Muscle layer of colon (tissue), 2 donors: ENCODE measurements around the gene PLAU.

Source experiments
- H3K27ac ChIP-seq: one replicate; pipeline ENCODE4 v1.7.0; 2013; ENCODE audit warnings: low read depth, mild to moderate bottlenecking, low read length, moderate library complexity
- H3K27me3 ChIP-seq, 2 donors: one replicate each; pipeline ENCODE4 v1.7.0; 2013; ENCODE audit warnings: low read length in 2 of 2, mild to moderate bottlenecking in 2 of 2; ENCODE audit not compliant: insufficient read depth in 2 of 2, control insufficient read depth in 1 of 2
- H3K36me3 ChIP-seq: one replicate; pipeline ENCODE4 v1.7.0; 2013; ENCODE audit warnings: mild to moderate bottlenecking, low read length; ENCODE audit not compliant: insufficient read depth
- H3K4me1 ChIP-seq: one replicate; pipeline ENCODE4 v1.7.0; 2013; ENCODE audit warnings: mild to moderate bottlenecking, low read length; ENCODE audit not compliant: insufficient read depth
- H3K4me3 ChIP-seq, 2 donors: one replicate each; pipeline ENCODE4 v1.7.0; 2013; ENCODE audit warnings: low read length in 2 of 2, low read depth in 1 of 2, mild to moderate bottlenecking in 1 of 2, moderate library complexity in 1 of 2
- H3K9ac ChIP-seq: one replicate; pipeline ENCODE4 v1.7.0; 2013; ENCODE audit warnings: low read length
- H3K9me3 ChIP-seq: one replicate; pipeline ENCODE4 v1.7.0; 2013; ENCODE audit warnings: mild to moderate bottlenecking, low read length
- donor health status: abdominal sarcoma.
- donor health status: Adenocarcinoma of cecum.

Gene PLAU

GRCh38 chr10:73871295-73872189, 39.4 kb upstream of the PLAU start:
- Histone ChIP-seq H3K27me3 (no peaks in the 10 kb centered on the region), H3K9ac (peak overlapping the region; percentile 31), H3K36me3 (peaks cover 33% of the 10 kb centered on the region), H3K4me3 (peak overlapping the region in 1 of 2 donors; percentile 77), H3K27ac (peak overlapping the region; percentile 43), H3K4me1 (peaks cover 66% of the 10 kb centered on the region), H3K9me3 (no peaks in the 10 kb centered on the region)

GRCh38 chr10:73872190-73872710, 38.7 kb upstream of the PLAU start:
- no peaks in the 10 kb centered on the region for H3K27me3 ChIP-seq
- peaks cover 59% of the 10 kb centered on the region for H3K4me1 ChIP-seq
- H3K36me3 ChIP-seq = peaks cover 33% of the 10 kb centered on the region
- peak overlapping the region; percentile 79 for H3K27ac ChIP-seq
- H3K9me3 ChIP-seq = no peaks in the 10 kb centered on the region
- H3K4me3 ChIP-seq = peak overlapping the region; percentile 76 to 77
- peak overlapping the region; percentile 31 for H3K9ac ChIP-seq

- Histone ChIP-seq H3K9me3 (no peaks in the 10 kb centered on the region), H3K4me3 (peak overlapping the region; percentile 76 to 77), H3K36me3 (peaks cover 33% of the 10 kb centered on the region), H3K4me1 (peaks cover 49% of the 10 kb centered on the region), H3K9ac (peak overlapping the region; percentile 23), H3K27me3 (no peaks in the 10 kb centered on the region), H3K27ac (peak overlapping the region; percentile 79)
Measured at GRCh38 chr10:73873142-73873837, 37.6 kb upstream of the PLAU start.

- Histone ChIP-seq H3K27me3 (no peaks in the 10 kb centered on the region), H3K4me3 (peak overlapping the region in 1 of 2 donors; percentile 58), H3K9ac (no peak overlapping the region), H3K27ac (peak overlapping the region; percentile 61), H3K36me3 (peaks cover 29% of the 10 kb centered on the region), H3K4me1 (peaks cover 44% of the 10 kb centered on the region), H3K9me3 (no peaks in the 10 kb centered on the region)
Measured at GRCh38 chr10:73873838-73874215, 37.1 kb upstream of the PLAU start.

- H3K4me3 ChIP-seq = peak within 1 kb of the TSS; percentile 76 to 77
- H3K4me1 ChIP-seq = peaks cover 39% of the 10 kb centered on the region
- peak within 1 kb of the TSS; percentile 79 for H3K27ac ChIP-seq
- H3K9ac ChIP-seq = peak within 1 kb of the TSS; percentile 23
- H3K36me3 ChIP-seq = peaks cover 22% of the 10 kb centered on the region
- no peaks in the 10 kb centered on the region for H3K27me3 ChIP-seq
- H3K9me3 ChIP-seq = no peaks in the 10 kb centered on the region
Measured at GRCh38 chr10:73874267-73875138, 36.4 kb upstream of the PLAU start, which contains the start of gene CAMK2G. Gene CAMK2G, minus strand, starts transcription at chr10:73874555. Its CDS starts 94 bp downstream, at chr10:73874461.

GRCh38 chr10:73875139-73875475, 35.8 kb upstream of the PLAU start:
- no peaks in the 10 kb centered on the region for H3K9me3 ChIP-seq
- no peak overlapping the region for H3K9ac ChIP-seq
- H3K27me3 ChIP-seq = no peaks in the 10 kb centered on the region
- H3K27ac ChIP-seq = peak overlapping the region; percentile 73
- peaks cover 39% of the 10 kb centered on the region for H3K4me1 ChIP-seq
- peaks cover 16% of the 10 kb centered on the region for H3K36me3 ChIP-seq
- peak overlapping the region in 1 of 2 donors; percentile 68 for H3K4me3 ChIP-seq

- no peaks in the 10 kb centered on the region for H3K27me3 ChIP-seq
- no peak overlapping the region for H3K27ac ChIP-seq
- no peaks in the 10 kb centered on the region for H3K9me3 ChIP-seq
- H3K36me3 ChIP-seq = peaks cover 5% of the 10 kb centered on the region
- H3K9ac ChIP-seq = no peak overlapping the region
- peaks cover 28% of the 10 kb centered on the region for H3K4me1 ChIP-seq
- H3K4me3 ChIP-seq = no peak overlapping the region
Measured at GRCh38 chr10:73876157-73876556, 34.8 kb upstream of the PLAU start.

GRCh38 chr10:73876566-73876965, 34.4 kb upstream of the PLAU start:
- H3K4me3 ChIP-seq = no peak overlapping the region
- H3K27ac ChIP-seq = no peak overlapping the region
- no peaks in the 10 kb centered on the region for H3K27me3 ChIP-seq
- no peaks in the 10 kb centered on the region for H3K9me3 ChIP-seq
- peaks cover 24% of the 10 kb centered on the region for H3K4me1 ChIP-seq
- no peak overlapping the region for H3K9ac ChIP-seq
- peaks cover 1% of the 10 kb centered on the region for H3K36me3 ChIP-seq

- H3K9ac ChIP-seq = no peak overlapping the region
- no peak overlapping the region for H3K4me3 ChIP-seq
- H3K4me1 ChIP-seq = peaks cover 20% of the 10 kb centered on the region
- no peaks in the 10 kb centered on the region for H3K9me3 ChIP-seq
- no peaks in the 10 kb centered on the region for H3K27me3 ChIP-seq
- H3K36me3 ChIP-seq = no peaks in the 10 kb centered on the region
- no peak overlapping the region for H3K27ac ChIP-seq
Measured at GRCh38 chr10:73876971-73877370, 34.0 kb upstream of the PLAU start.

- H3K4me3 ChIP-seq = no peak overlapping the region
- no peaks in the 10 kb centered on the region for H3K27me3 ChIP-seq
- peaks cover 15% of the 10 kb centered on the region for H3K4me1 ChIP-seq
- no peaks in the 10 kb centered on the region for H3K9me3 ChIP-seq
- H3K36me3 ChIP-seq = no peaks in the 10 kb centered on the region
- no peak overlapping the region for H3K27ac ChIP-seq
- no peak overlapping the region for H3K9ac ChIP-seq
Measured at GRCh38 chr10:73877533-73878160, 33.3 kb upstream of the PLAU start.
